ENCODE results near the gene BARX1. TPM values are rescaled to one million over a fixed set of nuclear protein-coding genes. Genes with fewer than 3 reads are reported as not detected.

Gene BARX1
- total RNA-seq, 1 donor from 2014 or later: 6.9 TPM

DNA sequence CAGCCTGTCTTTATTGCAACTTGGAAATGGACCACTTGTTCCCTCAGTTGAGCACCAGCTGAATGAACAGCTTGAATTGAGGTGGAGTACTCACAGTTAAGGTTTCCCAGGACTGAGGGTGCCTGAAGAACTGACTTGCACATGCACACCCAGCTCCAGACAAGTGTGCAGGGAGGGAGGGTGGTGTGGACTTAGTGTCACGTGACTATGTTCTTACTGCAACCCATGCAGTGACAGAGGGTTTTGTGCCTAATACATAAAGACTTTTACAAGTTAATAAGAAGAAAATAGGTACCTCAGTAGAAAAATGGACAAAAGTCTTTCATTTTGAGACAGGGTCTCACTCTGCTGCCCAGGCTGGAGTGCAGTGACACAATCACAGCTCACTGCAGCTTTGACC is 18.0 kb downstream of the BARX1 start:
- TF ChIP-seq CTCF (IDR thresholded peaks at IDR 0.05; ENCODE audit: partially characterized antibody, unreplicated experiment): no peak
- no peak for DNase-seq
- peaks cover 1% of the 10 kb centered on the region for H3K9me3 Mint-ChIP-seq (ENCODE audit: unreplicated experiment)
- H3K27ac Mint-ChIP-seq (ENCODE audit: unreplicated experiment): no peak overlapping the region
- H3K4me1 Mint-ChIP-seq (ENCODE audit: low read depth, unreplicated experiment): no peaks in the 10 kb centered on the region
- H3K27me3 Mint-ChIP-seq (ENCODE audit: unreplicated experiment): peaks cover 11% of the 10 kb centered on the region
- no peak overlapping the region for H3K4me3 Mint-ChIP-seq (ENCODE audit: unreplicated experiment)
- H3K36me3 Mint-ChIP-seq (ENCODE audit: unreplicated experiment): peaks cover 4% of the 10 kb centered on the region

GRCh38 chr9:93931905-93932304 is 23.2 kb downstream of the BARX1 start:
- Mint-ChIP-seq H3K36me3 (ENCODE audit: unreplicated experiment) (no peaks in the 10 kb centered on the region), H3K4me3 (ENCODE audit: unreplicated experiment) (no peak overlapping the region), H3K27ac (ENCODE audit: unreplicated experiment) (no peak overlapping the region), H3K27me3 (ENCODE audit: unreplicated experiment) (peaks cover 6% of the 10 kb centered on the region), H3K4me1 (ENCODE audit: low read depth, unreplicated experiment) (no peaks in the 10 kb centered on the region), H3K9me3 (ENCODE audit: unreplicated experiment) (no peaks in the 10 kb centered on the region)
- no peak for DNase-seq
- no peak for TF ChIP-seq CTCF (IDR thresholded peaks at IDR 0.05; ENCODE audit: partially characterized antibody, unreplicated experiment)

- no peaks in the 10 kb centered on the region for H3K9me3 Mint-ChIP-seq (ENCODE audit: unreplicated experiment)
- no peak overlapping the region for H3K27ac Mint-ChIP-seq (ENCODE audit: unreplicated experiment)
- peaks cover 7% of the 10 kb centered on the region for H3K27me3 Mint-ChIP-seq (ENCODE audit: unreplicated experiment)
- no peaks in the 10 kb centered on the region for H3K4me1 Mint-ChIP-seq (ENCODE audit: low read depth, unreplicated experiment)
- DNase-seq: no peak
- H3K36me3 Mint-ChIP-seq (ENCODE audit: unreplicated experiment): no peaks in the 10 kb centered on the region
- no peak for TF ChIP-seq CTCF (IDR thresholded peaks at IDR 0.05; ENCODE audit: partially characterized antibody, unreplicated experiment)
- no peak overlapping the region for H3K4me3 Mint-ChIP-seq (ENCODE audit: unreplicated experiment)
Observed at GRCh38 chr9:93930070-93930469, 25.1 kb downstream of the BARX1 start.

DNA sequence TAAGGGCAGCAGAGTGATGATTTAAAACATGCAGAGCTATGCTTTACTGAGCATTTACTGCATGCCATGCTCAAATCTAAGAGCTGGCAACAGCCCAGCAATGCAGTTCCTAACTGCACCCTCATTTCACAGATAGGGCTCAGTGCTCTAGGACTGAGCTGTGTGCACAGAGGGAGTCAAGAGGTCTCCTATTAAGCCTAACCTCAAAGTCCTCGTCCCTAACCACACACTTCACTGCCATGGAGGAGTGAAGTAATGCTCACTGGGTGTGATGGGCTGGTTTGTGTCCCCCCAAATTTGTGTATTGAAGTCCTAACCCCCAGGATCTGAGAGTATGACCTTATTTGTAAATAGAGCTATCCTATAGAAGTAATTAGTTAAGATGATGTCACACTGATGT is 25.9 kb downstream of the BARX1 start:
- DNase-seq: no peak
- Mint-ChIP-seq H3K4me3 (ENCODE audit: unreplicated experiment) (no peak overlapping the region), H3K9me3 (ENCODE audit: unreplicated experiment) (no peaks in the 10 kb centered on the region), H3K4me1 (ENCODE audit: low read depth, unreplicated experiment) (no peaks in the 10 kb centered on the region), H3K27me3 (ENCODE audit: unreplicated experiment) (peaks cover 7% of the 10 kb centered on the region), H3K27ac (ENCODE audit: unreplicated experiment) (no peak overlapping the region), H3K36me3 (ENCODE audit: unreplicated experiment) (no peaks in the 10 kb centered on the region)
- no peak for TF ChIP-seq CTCF (IDR thresholded peaks at IDR 0.05; ENCODE audit: partially characterized antibody, unreplicated experiment)

DNA sequence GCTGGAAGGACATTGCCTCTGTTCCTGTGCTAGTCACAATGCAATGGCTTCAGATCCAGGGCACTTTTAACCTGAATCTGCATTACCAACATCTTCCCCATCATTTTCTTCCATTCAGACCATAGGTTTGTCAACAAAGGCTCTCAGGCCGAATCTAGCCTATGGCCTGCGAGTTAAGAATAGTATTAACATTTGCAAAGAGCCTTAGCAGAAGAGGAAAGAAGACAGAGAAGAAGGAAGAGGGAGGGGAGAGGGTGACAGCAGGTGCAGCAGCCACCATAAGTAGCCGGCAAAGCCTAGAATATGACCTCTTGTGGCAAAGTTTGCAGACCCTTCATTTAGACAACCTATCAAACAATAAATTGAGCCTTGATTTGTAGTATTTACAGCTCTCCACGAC is 32.6 kb downstream of the BARX1 start:
- TF ChIP-seq CTCF (IDR thresholded peaks at IDR 0.05; ENCODE audit: partially characterized antibody, unreplicated experiment): no peak
- no peak for DNase-seq
- Mint-ChIP-seq H3K4me1 (ENCODE audit: low read depth, unreplicated experiment) (no peaks in the 10 kb centered on the region), H3K36me3 (ENCODE audit: unreplicated experiment) (no peaks in the 10 kb centered on the region), H3K9me3 (ENCODE audit: unreplicated experiment) (peaks cover 4% of the 10 kb centered on the region), H3K27me3 (ENCODE audit: unreplicated experiment) (peaks cover 11% of the 10 kb centered on the region), H3K27ac (ENCODE audit: unreplicated experiment) (no peak overlapping the region), H3K4me3 (ENCODE audit: unreplicated experiment) (no peak overlapping the region)

Data from glutamatergic neuron (in vitro differentiated cells).